HG02588 (cell line): ENCODE results near the gene ARL6IP6.

Experiments used
- ATAC-seq: cut with Tn5 transposase; IDR thresholded peaks from one replicate; pipeline ENCODE4 v1.9.1; 2021; ENCODE audit warnings: mild to moderate bottlenecking, moderate library complexity; ENCODE audit not compliant: unreplicated experiment

Gene ARL6IP6

GRCh38 chr2:152792974-152793373, 74.6 kb downstream of the ARL6IP6 start:
- no peak for ATAC-seq

- no peak for ATAC-seq
These were observed 78.5 kb downstream of the ARL6IP6 start for GRCh38 chr2:152796941-152797340.

- ATAC-seq = no peak
These were observed 86.4 kb downstream of the ARL6IP6 start for GRCh38 chr2:152804687-152805408.

- ATAC-seq = no peak
These were observed 93.5 kb downstream of the ARL6IP6 start for GRCh38 chr2:152811916-152812315.
